HG03196 (cell line): ENCODE measurements around the gene CASP8AP2.
"Not testable (repeated sequence)": the region's sequence is repeated elsewhere in the genome, so short reads cannot be mapped to it uniquely, and the experiment has no call there.

Experiments
- ATAC-seq: cut with Tn5 transposase; IDR thresholded peaks from one replicate; pipeline ENCODE4 v1.9.1; 2021; ENCODE audit not compliant: unreplicated experiment

Gene CASP8AP2

DNA sequence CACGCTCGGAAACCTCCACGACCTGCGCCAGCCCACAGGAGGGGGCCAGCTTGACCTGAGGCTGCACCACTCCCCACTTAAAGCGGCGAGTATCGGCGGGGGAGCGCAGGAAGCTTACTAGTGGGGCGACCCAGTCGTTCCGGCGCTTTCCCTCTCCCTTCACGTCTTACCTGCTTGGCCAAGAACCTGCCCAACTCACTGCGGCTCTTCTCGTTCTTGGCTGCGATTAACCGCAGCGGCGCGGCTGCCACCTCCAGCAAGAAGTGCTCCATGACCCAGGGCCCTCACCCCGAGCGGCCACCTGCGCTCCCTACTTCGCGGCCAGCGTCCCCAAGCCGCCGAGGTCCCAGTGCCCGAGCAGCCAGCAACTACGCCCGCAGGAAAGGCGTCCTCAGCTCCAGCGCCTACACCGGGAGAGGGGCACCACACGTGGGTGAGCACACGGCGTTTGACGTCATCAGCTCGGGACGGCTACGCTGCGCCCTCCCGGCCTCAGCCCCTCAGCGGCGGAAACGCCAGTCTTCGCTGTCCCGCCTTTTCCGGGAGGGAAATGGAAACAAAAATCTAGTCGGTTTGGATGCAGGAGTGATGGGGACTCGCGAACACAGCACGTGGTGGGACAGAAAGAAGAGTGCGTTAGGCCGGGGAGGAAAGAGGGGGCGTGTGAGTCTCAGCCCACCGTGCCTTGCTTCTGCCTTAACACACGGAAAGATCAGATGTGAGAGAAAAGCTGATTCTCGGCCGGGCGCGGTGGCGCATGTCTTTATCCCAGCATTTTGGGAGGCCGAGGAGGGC is 10.1 kb upstream of the CASP8AP2 start, which contains the start of gene MDN1:
Gene MDN1, minus strand, starts transcription at position 459 of the 795 bp plus-strand sequence. Its CDS starts 187 bp downstream, at position 272.
- peak; percentile 95 for ATAC-seq

DNA sequence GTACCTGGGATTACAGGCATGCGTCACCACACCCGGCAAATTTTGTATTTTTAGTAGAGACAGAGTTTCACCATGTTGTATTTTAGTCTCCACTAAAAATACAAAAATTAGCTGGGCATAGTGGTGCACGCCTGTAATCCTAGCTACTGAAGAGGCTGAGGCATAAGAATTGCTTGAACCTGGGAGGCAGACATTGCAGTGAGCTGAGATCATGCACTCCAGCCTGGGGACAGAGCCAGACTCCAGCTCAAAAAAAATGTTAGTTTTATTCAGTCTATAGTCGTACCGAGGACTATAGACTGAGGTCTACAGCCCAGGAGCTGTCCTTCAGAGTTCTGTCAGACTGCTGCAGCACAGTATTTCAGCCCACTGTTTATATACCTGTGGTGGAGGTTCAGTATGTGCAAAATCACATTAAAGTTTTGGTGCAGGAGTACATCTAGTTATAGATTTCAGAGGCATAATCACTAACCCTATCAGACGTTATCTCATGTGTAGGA is 3.6 kb upstream of the CASP8AP2 start:
- ATAC-seq: no peak

GRCh38 chr6:89828475-89828987 is 1.1 kb upstream of the CASP8AP2 start:
- not testable (repeated sequence) for ATAC-seq

GRCh38 chr6:89828988-89829471 is 650 bp upstream of the CASP8AP2 start:
- ATAC-seq: peak; percentile 24

GRCh38 chr6:89830170-89830809 is 610 bp downstream of the CASP8AP2 start:
- no peak for ATAC-seq

GRCh38 chr6:89834884-89835792 is 5.5 kb downstream of the CASP8AP2 start:
- ATAC-seq: peak; percentile 94

DNA sequence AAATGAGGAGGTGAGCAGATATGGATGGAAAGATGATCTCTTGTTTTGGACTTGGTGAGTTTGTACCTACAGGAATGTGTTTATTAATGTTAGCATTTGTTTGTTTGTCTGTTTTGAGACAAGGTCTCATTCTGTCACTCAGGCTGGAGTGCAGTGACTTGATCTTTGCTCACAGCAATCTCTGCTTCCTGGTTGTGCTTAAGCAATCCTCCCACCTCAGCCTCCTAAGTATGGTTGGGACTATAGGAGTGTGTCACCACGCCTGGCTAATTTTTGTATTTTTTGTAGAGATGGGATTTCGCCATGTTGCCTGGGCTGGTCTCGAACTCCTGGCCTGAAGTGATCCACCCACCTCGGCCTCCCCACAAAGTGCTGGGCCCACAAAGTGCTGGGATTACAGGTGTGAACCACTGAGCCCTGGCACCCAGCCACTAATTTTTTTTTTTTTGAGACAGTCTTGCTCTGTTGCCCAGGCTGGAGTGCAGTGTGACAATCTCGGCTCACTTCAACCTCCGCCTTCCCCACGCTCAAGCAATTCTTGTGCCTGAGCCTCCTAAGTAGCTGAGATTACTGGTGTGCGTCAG is 7.1 kb downstream of the CASP8AP2 start:
- no peak for ATAC-seq

- ATAC-seq: no peak
Observed at GRCh38 chr6:89840538-89840937, 10.9 kb downstream of the CASP8AP2 start.

DNA sequence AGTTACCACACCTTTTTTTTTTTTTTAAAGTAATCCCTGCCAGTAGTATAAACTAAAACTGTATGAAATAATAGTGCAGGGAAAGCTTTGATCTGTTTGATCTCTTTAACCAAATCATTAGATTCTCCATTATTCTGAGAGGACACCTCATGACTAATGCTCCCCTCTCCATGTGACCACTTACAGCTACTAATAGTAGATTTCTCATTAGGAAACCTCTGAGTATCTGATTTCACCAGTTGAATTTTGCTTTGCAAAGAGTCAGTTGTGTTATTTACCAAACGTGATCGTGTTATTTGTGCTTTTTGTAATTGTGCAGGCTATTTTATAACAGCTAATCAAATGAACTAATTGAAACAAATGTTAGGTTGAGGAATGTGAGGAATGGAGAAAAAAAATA is 12.5 kb downstream of the CASP8AP2 start:
- no peak for ATAC-seq

DNA sequence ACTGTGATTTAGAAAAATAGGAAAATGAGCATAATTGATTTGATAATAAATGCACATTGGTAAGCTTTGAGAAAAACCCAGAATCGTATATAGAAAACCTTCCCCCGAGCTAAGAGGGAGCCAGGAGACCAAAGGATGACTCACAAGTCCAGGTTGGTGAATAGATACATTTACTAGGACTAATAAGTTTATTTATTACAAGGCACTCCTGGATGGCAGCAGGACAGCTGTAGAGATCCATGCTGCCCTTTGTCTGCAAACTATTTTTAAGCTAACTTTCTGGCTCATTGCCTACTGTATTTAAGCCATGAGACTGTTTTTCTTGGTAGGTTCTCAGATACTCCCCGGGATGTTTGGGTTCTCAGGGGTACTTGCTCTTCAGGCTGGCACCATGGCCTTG is 13.4 kb downstream of the CASP8AP2 start:
- ATAC-seq: no peak

- ATAC-seq: not testable (repeated sequence)
Observed at GRCh38 chr6:89847513-89847912, 17.8 kb downstream of the CASP8AP2 start.

DNA sequence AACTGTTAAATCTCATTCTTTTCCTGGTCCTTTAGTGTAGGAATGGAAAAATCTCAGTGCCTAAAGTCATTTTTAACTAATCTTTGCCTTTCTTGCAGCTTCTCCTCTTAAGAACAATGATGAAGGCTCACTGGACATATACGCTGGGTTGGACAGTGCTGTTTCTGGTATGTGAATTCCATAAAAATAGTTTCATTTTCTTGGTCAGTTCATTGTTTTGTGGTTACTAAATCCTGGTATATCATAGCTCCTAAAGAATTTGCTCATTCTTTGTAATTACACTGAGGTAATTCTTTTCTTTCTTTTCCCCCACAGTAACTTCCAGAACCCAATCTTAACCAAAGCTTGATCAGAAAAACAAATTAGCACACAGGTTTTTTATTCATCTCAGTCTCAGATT is 23.4 kb downstream of the CASP8AP2 start:
- no peak for ATAC-seq

- no peak for ATAC-seq
Observed at GRCh38 chr6:89858041-89858440, 28.4 kb downstream of the CASP8AP2 start.

DNA sequence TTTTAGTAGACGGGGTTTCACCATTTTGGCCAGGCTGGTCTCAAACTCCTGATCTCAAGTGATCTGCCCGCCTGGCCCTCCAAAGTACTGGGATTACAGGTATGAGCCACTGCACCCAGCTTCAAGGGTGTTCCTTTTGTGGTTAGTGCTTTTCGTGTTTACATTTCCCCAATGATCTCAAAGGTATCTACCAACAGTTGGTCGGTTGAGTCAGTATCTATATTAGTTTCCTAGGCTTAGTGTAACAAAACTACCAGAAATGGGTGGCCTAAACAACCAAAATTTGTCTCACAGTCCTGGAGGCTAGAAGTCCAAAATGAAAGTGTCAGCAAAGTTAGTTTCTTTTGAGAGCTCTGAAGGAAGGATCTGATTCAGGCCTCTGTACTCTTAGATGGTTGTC is 30.1 kb downstream of the CASP8AP2 start:
- no peak for ATAC-seq

DNA sequence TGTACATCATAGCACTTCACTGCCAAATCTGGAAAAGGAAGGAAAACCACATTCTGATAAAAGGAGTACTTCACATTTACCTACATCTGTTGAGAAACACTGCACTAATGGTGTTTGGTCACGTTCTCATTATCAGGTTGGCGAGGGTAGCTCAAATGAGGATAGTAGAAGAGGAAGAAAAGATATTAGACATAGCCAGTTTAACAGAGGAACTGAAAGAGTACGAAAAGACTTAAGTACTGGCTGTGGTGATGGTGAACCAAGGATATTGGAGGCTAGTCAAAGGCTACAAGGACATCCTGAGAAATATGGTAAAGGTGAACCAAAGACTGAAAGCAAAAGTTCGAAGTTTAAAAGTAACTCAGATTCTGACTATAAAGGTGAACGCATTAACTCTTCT is 32.6 kb downstream of the CASP8AP2 start:
- peak; percentile 58 for ATAC-seq

DNA sequence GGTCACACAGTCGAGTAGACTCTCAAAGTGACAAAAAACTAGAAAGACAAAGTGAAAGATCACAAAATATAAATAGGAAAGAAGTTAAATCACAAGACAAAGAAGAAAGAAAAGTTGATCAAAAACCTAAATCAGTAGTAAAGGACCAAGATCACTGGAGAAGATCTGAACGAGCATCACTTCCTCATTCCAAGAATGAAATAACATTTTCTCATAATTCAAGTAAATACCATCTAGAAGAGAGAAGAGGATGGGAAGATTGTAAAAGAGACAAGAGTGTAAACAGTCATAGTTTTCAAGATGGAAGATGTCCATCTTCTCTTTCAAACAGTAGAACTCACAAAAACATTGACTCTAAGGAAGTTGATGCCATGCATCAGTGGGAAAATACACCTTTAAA is 33.0 kb downstream of the CASP8AP2 start:
- ATAC-seq: no peak

DNA sequence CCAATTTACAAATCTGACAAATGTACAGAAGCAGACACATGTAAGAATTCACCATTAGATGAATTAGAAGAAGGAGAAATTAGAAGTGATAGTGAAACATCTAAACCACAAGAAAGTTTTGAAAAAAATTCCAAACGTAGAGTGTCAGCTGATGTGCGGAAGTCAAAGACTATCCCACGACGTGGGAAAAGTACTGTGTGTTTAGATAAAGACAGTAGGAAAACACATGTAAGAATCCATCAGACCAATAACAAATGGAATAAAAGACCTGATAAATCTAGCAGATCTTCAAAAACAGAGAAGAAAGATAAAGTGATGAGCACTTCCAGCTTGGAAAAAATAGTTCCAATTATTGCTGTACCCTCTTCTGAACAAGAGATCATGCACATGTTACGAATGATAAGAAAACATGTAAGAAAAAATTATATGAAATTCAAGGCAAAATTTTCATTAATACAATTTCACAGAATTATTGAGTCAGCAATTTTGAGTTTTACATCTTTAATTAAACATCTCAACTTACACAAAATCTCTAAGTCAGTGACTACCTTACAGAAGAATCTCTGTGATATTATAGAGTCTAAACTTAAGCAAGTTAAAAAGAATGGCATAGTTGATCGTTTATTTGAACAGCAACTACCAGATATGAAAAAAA is 36.5 kb downstream of the CASP8AP2 start:
- no peak for ATAC-seq

- no peak for ATAC-seq
Observed at GRCh38 chr6:89873721-89874120, 44.0 kb downstream of the CASP8AP2 start.

DNA sequence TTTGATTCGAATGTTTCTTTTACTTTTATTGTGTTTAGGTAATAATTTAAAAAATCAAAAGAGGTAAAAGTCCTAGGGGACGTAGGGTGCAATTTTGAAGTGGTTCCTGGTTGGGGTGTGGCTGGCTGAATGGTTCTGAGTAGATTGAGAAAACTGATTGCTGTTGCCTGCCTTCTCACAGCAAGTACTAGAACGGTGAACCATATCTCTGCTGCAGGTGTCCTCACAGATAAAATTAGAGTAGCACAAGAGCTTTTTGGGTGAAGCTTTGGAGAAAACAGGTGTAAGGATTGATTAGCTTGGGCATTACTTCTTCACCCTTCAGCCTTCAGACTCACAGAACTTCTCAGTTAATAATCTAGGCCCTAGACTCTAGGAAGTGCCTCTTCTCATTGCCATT is 44.8 kb downstream of the CASP8AP2 start:
- no peak for ATAC-seq
